Germinal center (tissue), 1 donor: Measurements from ENCODE around the gene ATP5MK.
"Not testable (repeated sequence)": the region's sequence is repeated elsewhere in the genome, so short reads cannot be mapped to it uniquely, and the experiment has no call there.

ENCODE experiments used
- DNase-seq: peaks from one replicate; pipeline ENCODE4 v3.0.0; 2012; ENCODE audit warnings: mixed read lengths, low spot score

The ATP5MK gene, protein sequence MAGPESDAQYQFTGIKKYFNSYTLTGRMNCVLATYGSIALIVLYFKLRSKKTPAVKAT

GRCh38 chr10:103396067-103396788, at the start of gene ATP5MK, which contains the start of gene PDCD11:
Gene ATP5MK (minus strand): TSS chr10:103396475. CDS start chr10:103392457, 4,018 bp downstream.
Gene PDCD11 (plus strand): TSS chr10:103396626. CDS start chr10:103398427, 1,801 bp downstream.
- DNase-seq, result peak; percentile 97

GRCh38 chr10:103445366-103445765, 49.1 kb upstream of the ATP5MK start:
- DNase-seq, result no peak

- no peak for DNase-seq
Observed at GRCh38 chr10:103444478-103444877, 48.2 kb upstream of the ATP5MK start.

DNA sequence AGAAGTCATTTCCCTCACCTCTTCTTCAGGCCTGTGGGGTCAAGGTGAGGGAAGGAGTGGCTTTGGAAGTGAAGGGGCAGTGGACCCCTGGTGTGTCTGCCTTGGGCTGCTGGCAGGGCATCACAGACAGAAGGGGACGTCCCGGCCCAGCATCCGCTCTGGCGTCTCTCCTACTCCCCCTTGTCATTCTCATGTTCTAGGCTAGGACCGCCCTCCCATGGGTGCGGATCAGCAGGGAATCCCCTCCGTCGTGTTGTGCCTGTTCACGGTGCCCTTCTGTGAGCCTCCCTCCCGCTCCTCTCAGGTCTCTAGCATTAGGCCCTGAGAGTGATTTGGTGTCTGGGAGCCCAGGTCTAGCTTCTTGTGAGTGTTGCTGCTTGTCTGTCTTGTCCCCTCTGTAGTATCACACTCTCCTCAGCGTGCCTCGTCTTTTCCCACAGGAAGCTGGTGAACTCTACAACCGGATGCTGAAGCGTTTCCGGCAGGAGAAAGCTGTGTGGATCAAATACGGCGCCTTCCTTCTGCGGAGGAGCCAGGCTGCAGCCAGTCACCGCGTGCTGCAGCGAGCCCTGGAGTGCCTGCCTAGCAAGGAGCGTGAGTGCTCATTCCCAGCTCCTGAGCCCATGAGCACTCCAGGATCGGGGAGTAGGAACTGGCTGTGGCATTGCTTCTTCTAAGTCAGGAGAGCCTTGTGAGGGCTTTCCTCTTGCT, 47.4 kb upstream of the ATP5MK start:
- no peak for DNase-seq

- DNase-seq, result no peak
Observed at GRCh38 chr10:103442031-103442461, 45.8 kb upstream of the ATP5MK start.

DNA sequence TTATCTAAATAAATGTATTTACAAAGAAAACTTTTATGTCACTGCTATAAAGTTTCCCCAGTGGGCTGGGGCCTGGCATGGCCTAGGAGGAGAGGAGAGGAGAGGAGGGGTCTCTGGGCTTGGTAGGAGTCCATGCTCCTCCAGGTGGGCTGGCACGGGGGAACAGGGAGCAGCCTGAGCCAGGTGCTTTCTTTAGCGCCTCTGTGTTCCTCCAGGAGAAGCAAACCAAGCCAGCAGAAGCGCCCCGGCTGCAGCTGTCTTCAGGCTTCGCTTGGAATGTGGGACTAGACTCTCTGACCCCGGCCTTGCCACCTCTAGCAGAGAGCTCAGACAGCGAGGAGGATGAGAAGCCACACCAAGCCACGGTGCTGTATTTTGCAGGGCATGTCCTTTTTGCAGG, 45.3 kb upstream of the ATP5MK start:
- DNase-seq, result no peak

GRCh38 chr10:103441206-103441605, 44.9 kb upstream of the ATP5MK start:
- no peak for DNase-seq

- no peak for DNase-seq
Observed at GRCh38 chr10:103440416-103440815, 44.1 kb upstream of the ATP5MK start.

GRCh38 chr10:103439776-103440175, 43.5 kb upstream of the ATP5MK start:
- no peak for DNase-seq

DNA sequence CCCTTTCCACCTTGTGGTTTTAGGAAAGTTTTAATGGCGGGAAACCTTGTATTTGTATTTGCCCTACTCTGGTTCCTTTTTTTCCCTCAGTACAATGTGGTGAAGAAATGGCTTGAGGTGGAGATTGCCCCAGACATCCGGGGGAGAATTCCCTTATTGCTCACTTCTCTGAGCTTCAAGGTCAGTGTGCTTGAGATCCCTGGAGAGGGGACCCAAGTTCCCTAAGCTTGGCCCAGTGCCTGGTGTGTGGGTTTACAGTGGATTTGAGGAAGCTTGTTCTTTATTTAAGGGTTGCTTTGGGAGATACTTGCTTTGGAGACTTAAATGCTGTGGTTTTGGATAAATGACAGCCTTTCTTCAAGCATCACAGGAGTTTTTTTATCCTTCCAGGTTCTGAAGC, 37.6 kb upstream of the ATP5MK start:
- no peak for DNase-seq

DNA sequence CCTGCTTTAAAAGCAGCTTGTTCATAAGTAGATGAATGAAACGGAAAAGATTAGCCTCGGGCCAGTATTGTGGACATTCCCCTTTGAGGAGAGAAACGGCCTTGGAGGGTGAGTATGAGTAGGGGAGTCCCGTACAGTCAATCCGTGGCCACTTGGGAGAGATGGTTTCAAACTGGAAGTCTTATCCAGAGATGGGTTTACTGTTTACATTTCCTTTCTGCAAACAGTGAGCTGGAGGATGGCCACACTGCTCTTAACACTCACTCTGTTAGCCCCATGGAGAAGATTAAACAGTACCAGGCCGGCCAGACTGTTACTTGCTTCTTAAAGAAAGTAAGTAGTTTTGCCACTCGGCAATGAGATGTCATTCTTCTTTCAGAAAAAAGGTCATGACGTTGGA, 35.6 kb upstream of the ATP5MK start:
- DNase-seq, result no peak

DNA sequence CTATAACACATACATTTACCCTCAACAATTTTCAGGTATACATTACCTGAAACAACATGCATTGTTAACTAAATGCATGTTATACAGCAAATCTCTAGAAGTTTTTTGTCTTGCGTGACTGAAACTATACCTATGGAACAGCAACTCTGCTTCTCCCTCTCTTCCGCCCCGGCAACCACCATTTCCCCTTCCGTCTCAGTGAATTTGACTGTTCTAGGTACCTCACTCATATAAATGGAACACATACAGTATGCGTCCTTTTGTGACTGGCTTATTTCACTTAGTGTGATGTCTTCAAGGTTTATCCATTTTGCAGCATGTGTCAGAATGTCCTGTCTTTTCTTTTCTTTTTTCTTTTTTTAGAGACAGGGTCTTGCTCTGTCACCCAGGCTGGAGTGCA, 33.4 kb upstream of the ATP5MK start:
- DNase-seq, result no peak

DNA sequence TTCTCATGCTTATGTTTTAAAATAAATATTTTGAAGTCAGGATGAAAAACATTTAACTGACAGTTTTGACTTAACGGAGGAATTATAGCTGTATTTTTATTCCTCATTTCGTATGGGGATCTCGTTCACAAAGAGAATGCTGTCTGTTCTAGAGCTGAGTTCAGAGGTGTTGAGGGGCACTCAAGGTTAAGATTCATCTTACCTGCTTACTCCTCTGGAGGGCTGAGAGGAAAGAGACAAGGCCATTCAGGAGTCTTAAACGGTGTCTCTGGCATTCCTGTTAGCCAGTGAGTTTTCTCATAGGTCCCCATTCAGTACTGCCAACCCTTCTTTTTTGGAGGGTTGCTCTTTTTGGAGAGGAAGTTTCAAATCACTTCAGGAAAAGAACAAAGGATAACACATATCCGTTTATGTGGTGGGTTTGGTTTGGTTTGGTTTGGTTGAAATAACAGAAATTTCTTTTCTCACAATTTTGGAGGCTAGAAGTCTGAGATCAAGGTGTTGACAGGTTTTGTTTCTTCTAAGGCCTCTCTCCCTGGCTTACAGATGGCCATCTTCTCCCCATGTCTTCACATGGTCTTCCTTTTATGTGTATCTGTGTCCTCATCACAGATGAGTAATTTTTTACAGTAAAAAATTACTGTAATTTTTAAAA, 32.8 kb upstream of the ATP5MK start:
- DNase-seq, result no peak

GRCh38 chr10:103427866-103428265, 31.6 kb upstream of the ATP5MK start:
- no peak for DNase-seq

- no peak for DNase-seq
Observed at GRCh38 chr10:103423748-103424147, 27.5 kb upstream of the ATP5MK start.

GRCh38 chr10:103419101-103419500, 22.8 kb upstream of the ATP5MK start:
- no peak for DNase-seq

DNA sequence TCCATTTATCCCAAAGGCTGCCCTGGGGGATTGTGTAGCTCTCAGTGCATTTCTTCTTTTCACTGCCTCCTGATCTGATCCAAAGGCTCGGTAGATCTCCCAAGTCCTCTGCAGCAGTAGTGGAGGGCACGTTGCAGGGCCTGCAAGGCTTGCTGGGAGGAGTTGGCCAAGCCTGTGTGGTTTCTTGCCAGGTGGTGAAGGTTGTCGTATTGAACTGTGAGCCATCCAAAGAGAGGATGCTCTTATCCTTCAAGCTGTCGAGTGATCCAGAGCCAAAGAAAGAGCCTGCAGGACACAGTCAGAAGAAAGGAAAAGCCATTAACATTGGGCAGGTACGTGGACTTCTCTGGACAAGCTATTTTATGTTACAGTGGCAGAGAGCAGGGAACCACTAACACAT, 21.3 kb upstream of the ATP5MK start:
- no peak for DNase-seq

- DNase-seq, result not testable (repeated sequence)
Observed at GRCh38 chr10:103417148-103417469, 20.8 kb upstream of the ATP5MK start.

DNA sequence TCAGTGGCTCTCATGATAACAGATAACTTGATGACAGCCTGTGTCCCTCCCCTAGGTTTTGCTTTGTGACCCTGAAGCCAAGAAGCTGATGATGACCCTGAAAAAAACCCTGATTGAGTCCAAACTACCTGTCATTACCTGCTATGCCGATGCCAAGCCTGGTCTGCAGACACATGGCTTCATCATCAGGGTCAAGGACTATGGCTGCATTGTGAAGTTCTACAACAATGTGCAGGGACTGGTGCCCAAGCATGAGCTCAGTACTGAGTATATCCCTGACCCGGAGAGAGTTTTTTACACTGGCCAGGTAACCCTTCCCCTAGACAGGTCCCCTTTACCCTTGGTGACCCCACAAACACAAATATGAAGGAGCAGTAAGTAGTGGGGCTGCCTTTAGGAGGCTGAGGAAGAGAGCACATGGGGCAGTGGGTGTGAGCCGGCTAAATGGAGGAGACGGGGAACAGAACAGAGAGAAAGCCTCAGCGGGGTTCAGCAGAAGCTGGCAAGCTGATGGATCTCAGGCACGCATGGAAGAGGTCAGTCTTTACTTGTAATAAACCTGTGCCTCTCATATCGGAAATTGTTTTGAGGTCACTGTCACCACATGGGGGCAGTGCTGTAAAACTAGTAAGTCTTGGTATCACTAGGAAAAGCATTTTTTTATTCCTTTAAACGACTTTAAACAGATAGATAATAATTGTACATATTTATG, 20.3 kb upstream of the ATP5MK start:
- DNase-seq, result peak; percentile 40

DNA sequence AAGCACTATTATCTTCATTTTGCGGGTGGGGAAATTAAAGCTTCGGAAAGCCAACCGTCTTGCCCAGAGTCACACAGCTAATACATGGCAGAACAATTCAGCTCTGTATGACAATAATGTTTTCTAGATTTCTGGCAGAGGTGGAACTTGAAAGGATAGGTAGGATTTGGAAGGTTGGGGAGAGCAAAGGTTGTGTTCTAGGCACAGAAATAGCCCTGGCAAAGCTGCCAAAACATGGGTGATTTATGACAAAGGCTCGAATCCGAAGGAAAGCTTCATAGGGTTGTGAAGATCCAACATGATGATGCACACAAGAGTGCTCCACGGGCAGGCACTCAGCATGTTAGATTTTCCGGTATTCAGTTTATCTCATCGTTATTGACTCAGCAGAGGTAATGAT, 19.3 kb upstream of the ATP5MK start:
- no peak for DNase-seq

- no peak for DNase-seq
Observed at GRCh38 chr10:103413564-103413963, 17.3 kb upstream of the ATP5MK start.

- no peak for DNase-seq
Observed at GRCh38 chr10:103397191-103397825, 1.0 kb upstream of the ATP5MK start.
